Body of pancreas (tissue), 4 donors: ENCODE data around the gene UBQLN4.

Experiments used
- CTCF ChIP-seq, 7 experiments: fragments of 450-650 bp in 4 of 7; fragments of 200-600 bp in 3 of 7; sonication (generic) in 3 of 7; IDR thresholded peaks; one replicate each; pipeline ENCODE4 v1.5.1; 2016 to 2019; ENCODE audit warnings: antibody characterized with exemption in 7 of 7
- POLR2A ChIP-seq, 3 donors: fragments of 450-650 bp; IDR thresholded peaks; one replicate each; pipeline ENCODE4 v1.6.1; 2016; ENCODE audit warnings: antibody characterized with exemption in 3 of 3, mild to moderate bottlenecking in 2 of 3

GRCh38 chr1:156065212-156065611 is 11.6 kb upstream of the UBQLN4 start:
- TF ChIP-seq CTCF (IDR thresholded peaks at IDR 0.05) (no peak), POLR2A (IDR thresholded peaks at IDR 0.05) (no peak)
